ENCODE data around the gene ACOX1.
"Not testable (repeated sequence)": the region's sequence is repeated elsewhere in the genome, so short reads cannot be mapped to it uniquely, and the experiment has no call there.

Gene ACOX1

GRCh38 chr17:75979705-75980187 is 780 bp upstream of the ACOX1 start:
- no peak for DNase-seq

- DNase-seq, result peak; percentile 65
Observed at GRCh38 chr17:75976175-75976848, 2.7 kb downstream of the ACOX1 start.

GRCh38 chr17:75975757-75976174 is 3.2 kb downstream of the ACOX1 start:
- DNase-seq, result no peak

- DNase-seq, result not testable (repeated sequence)
Observed at GRCh38 chr17:75975187-75975586, 3.8 kb downstream of the ACOX1 start.

- DNase-seq, result no peak
Observed at GRCh38 chr17:75970626-75971025, 8.3 kb downstream of the ACOX1 start.

- DNase-seq, result peak; percentile 62
Observed at GRCh38 chr17:75970011-75970523, 8.9 kb downstream of the ACOX1 start.

GRCh38 chr17:75969044-75969443 is 9.9 kb downstream of the ACOX1 start:
- not testable (repeated sequence) for DNase-seq

GRCh38 chr17:75965468-75965867 is 13.5 kb downstream of the ACOX1 start:
- no peak for DNase-seq

- DNase-seq, result no peak
Observed at GRCh38 chr17:75959839-75960511, 19.0 kb downstream of the ACOX1 start.

GRCh38 chr17:75959051-75959838 is 19.7 kb downstream of the ACOX1 start:
- no peak for DNase-seq

- DNase-seq, result peak; percentile 93
Observed at GRCh38 chr17:75950855-75951554, 28.0 kb downstream of the ACOX1 start.

- DNase-seq, result no peak
Observed at GRCh38 chr17:75950421-75950820, 28.5 kb downstream of the ACOX1 start.

GRCh38 chr17:75945211-75945610 is 33.8 kb downstream of the ACOX1 start:
- DNase-seq, result no peak

- DNase-seq, result peak; percentile 58
Observed at GRCh38 chr17:75943491-75943890, 35.5 kb downstream of the ACOX1 start.

GRCh38 chr17:75942473-75942872 is 36.5 kb downstream of the ACOX1 start:
- DNase-seq, result no peak

GRCh38 chr17:75941442-75941819 is 37.5 kb downstream of the ACOX1 start:
- no peak for DNase-seq

GRCh38 chr17:75940727-75941441 is 38.1 kb downstream of the ACOX1 start, which contains the start of gene FBF1:
Gene FBF1, minus strand, starts transcription at chr17:75941042. Its CDS starts 2,893 bp downstream, at chr17:75938149.
- DNase-seq, result peak; percentile 97

- DNase-seq, result no peak
Observed at GRCh38 chr17:75937652-75938051, 41.3 kb downstream of the ACOX1 start.

- DNase-seq, result no peak
Observed at GRCh38 chr17:75933808-75934207, 45.2 kb downstream of the ACOX1 start.

GRCh38 chr17:75932852-75933251 is 46.1 kb downstream of the ACOX1 start:
- no peak for DNase-seq

GRCh38 chr17:75931062-75931461 is 47.9 kb downstream of the ACOX1 start:
- no peak for DNase-seq
